SK-N-SH (cell line): ENCODE data around the gene MCEMP1.

Experiments used
- EP300 ChIP-seq, 2 experiments: IDR thresholded peaks; 2 replicates each; pipeline versions ENCODE4 v1.4.0 to v1.6.1; 2012; ENCODE audit warnings: borderline replicate concordance in 1 of 2, low read depth in 1 of 2, low read length in 1 of 2
- EZH2phosphoT487 ChIP-seq: fragments of 200-600 bp; sonication (generic); IDR thresholded peaks from 2 replicates; pipeline ENCODE4 v1.6.1; 2017; ENCODE audit warnings: low read depth, mixed run types, mild to moderate bottlenecking, antibody characterized with exemption, moderate library complexity, borderline replicate concordance
- FOXJ3 ChIP-seq: sonication (generic); formaldehyde crosslinking; IDR thresholded peaks from 2 replicates; pipeline ENCODE4 v1.5.1; 2020; ENCODE audit warnings: mild to moderate bottlenecking, missing genetic modification reagents
- GABPA ChIP-seq: IDR thresholded peaks from 2 replicates; pipeline ENCODE4 v1.4.0; 2012; ENCODE audit warnings: low read depth, mild to moderate bottlenecking
- GATA2 ChIP-seq: sonication (generic); formaldehyde crosslinking; IDR thresholded peaks from 2 replicates; pipeline ENCODE4 v1.5.0; 2020; ENCODE audit warnings: mild to moderate bottlenecking, missing genetic modification reagents
- MXI1 ChIP-seq: IDR thresholded peaks from 2 replicates; pipeline ENCODE4 v1.6.1; 2012; ENCODE audit warnings: mild to moderate bottlenecking, low read depth, low read length, improper control_type of control experiment
- NRF1 ChIP-seq: IDR thresholded peaks from 2 replicates; pipeline ENCODE4 v1.6.1; 2012; ENCODE audit warnings: low read depth, mild to moderate bottlenecking, low read length
- POLR2AphosphoS5 ChIP-seq: IDR thresholded peaks from 2 replicates; pipeline ENCODE4 v1.6.1; 2012; ENCODE audit warnings: low read depth, low read length
- RAD21 ChIP-seq: IDR thresholded peaks from 2 replicates; pipeline ENCODE4 v1.6.1; 2012; ENCODE audit warnings: mild to moderate bottlenecking, low read length
- SIN3A ChIP-seq: IDR thresholded peaks from 2 replicates; pipeline ENCODE4 v1.6.1; 2012; ENCODE audit warnings: low read depth, mild to moderate bottlenecking, low read length, moderate library complexity, borderline replicate concordance
- TF ChIP-seq, protein P1 (sequence below): fragments of 200-600 bp; sonication (generic); IDR thresholded peaks from 2 replicates; pipeline ENCODE4 v1.6.1; 2017; ENCODE audit warnings: antibody characterized with exemption, mild to moderate bottlenecking, moderate library complexity
- TF ChIP-seq, protein P2 (sequence below): IDR thresholded peaks from 2 replicates; pipeline ENCODE4 v1.4.0; 2012; ENCODE audit warnings: low read depth, borderline replicate concordance

DNA sequence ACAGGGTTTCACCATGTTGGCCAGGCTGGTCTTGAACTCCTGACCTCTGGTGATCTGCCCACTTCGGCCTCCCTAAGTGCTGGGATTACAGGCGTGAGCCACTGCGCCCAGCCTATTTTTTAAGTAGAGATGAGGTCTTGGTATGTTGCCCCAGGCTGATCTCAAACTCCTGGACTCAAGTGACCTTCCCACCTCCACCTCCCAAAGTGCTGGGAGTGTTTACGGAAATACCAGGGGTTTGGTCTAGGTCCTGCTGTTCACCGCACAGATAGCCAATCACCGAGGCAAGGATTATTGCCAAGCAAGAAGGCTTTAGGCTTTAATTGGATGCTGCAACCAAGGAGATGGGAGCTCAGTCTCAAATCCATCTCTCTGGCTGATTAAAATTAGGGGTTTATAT lies 43.5 kb downstream of the MCEMP1 start:
- TF ChIP-seq MXI1 (no peak), NRF1 (no peak), EP300 (IDR thresholded peaks at IDR 0.05; ENCODE audit: borderline replicate concordance in 1 of 2, low read depth in 1 of 2, low read length in 1 of 2) (no peak), RAD21 (no peak), POLR2AphosphoS5 (no peak), EZH2phosphoT487 (no peak), SIN3A (no peak), GATA2 (CRISPR knock-in tag) (no peak), GABPA (no peak), FOXJ3 (CRISPR knock-in tag) (no peak)
- TF ChIP-seq, protein P1, sequence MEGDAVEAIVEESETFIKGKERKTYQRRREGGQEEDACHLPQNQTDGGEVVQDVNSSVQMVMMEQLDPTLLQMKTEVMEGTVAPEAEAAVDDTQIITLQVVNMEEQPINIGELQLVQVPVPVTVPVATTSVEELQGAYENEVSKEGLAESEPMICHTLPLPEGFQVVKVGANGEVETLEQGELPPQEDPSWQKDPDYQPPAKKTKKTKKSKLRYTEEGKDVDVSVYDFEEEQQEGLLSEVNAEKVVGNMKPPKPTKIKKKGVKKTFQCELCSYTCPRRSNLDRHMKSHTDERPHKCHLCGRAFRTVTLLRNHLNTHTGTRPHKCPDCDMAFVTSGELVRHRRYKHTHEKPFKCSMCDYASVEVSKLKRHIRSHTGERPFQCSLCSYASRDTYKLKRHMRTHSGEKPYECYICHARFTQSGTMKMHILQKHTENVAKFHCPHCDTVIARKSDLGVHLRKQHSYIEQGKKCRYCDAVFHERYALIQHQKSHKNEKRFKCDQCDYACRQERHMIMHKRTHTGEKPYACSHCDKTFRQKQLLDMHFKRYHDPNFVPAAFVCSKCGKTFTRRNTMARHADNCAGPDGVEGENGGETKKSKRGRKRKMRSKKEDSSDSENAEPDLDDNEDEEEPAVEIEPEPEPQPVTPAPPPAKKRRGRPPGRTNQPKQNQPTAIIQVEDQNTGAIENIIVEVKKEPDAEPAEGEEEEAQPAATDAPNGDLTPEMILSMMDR, result no peak
- TF ChIP-seq, protein P2, sequence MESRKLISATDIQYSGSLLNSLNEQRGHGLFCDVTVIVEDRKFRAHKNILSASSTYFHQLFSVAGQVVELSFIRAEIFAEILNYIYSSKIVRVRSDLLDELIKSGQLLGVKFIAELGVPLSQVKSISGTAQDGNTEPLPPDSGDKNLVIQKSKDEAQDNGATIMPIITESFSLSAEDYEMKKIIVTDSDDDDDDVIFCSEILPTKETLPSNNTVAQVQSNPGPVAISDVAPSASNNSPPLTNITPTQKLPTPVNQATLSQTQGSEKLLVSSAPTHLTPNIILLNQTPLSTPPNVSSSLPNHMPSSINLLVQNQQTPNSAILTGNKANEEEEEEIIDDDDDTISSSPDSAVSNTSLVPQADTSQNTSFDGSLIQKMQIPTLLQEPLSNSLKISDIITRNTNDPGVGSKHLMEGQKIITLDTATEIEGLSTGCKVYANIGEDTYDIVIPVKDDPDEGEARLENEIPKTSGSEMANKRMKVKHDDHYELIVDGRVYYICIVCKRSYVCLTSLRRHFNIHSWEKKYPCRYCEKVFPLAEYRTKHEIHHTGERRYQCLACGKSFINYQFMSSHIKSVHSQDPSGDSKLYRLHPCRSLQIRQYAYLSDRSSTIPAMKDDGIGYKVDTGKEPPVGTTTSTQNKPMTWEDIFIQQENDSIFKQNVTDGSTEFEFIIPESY, result no peak
